ENCODE data around the gene IBTK. TPM values are rescaled to one million over a fixed set of nuclear protein-coding genes. Genes with fewer than 3 reads are reported as not detected.

IBTK gene
- total and polyA plus RNA-seq, 2 of the 8 experiments (the other 6 are each of a cell fraction or from before 2014, with no cell fraction given), result 4.6 to 24.2 TPM

DNA sequence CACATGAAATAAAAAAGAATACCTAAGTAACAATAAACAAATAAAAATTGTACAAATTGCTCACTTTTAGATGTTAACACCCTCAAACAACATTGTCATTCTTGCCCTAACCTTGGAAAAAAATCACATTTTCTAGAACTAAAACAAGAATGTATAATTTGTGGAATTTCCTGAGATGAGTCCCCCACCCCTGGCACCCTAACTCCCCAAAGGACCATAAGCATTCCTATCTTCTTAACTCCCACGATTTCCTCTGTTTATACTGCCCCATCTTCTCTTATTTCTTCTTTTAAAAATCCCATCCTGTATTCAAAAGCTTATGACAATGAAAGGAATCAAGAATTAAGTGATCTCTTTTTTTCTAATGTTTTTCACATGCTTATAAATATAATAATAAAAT, 70.9 kb downstream of the IBTK start (continued):
- TF ChIP-seq RNF2 (IDR thresholded peaks at IDR 0.05; ENCODE audit: borderline replicate concordance, low read depth, low read length, missing control alignments, poor library complexity, severe bottlenecking), result no peak
- TF ChIP-seq TCF12 (IDR thresholded peaks at IDR 0.05; ENCODE audit: low read depth, low read length), result no peak

All from H1 (cell line).